Testis (tissue), 2 donors: ENCODE results near the gene PDIA3.

ENCODE experiments used
- CTCF ChIP-seq, 3 experiments: fragments of 450-650 bp in 2 of 3; fragments of 200-600 bp in 1 of 3; sonication (generic) in 1 of 3; IDR thresholded peaks; one replicate each; pipeline ENCODE4 v1.5.1; 2016 to 2019; ENCODE audit warnings: antibody characterized with exemption in 3 of 3, mild to moderate bottlenecking in 2 of 3, moderate library complexity in 1 of 3
- POLR2A ChIP-seq: fragments of 450-650 bp; IDR thresholded peaks from one replicate; pipeline ENCODE4 v1.6.1; 2017; ENCODE audit warnings: antibody characterized with exemption, mild to moderate bottlenecking, moderate library complexity

GRCh38 chr15:43796566-43796965 is 50.3 kb downstream of the PDIA3 start:
- no peak for TF ChIP-seq POLR2A
- no peak for TF ChIP-seq CTCF (IDR thresholded peaks at IDR 0.05)
